Sciatic nerve (tissue), 2 donors: Measurements from ENCODE around the gene LSR. TPM values are rescaled to one million over a fixed set of nuclear protein-coding genes. Genes with fewer than 3 reads are reported as not detected.

Source experiments
- ATAC-seq: fragments of 200-7000 bp; cut with Tn5 transposase; one replicate; pipeline ENCODE4 v1.9.1; 2020; ENCODE audit warnings: mild to moderate bottlenecking, moderate library complexity
- DNase-seq: peaks from one replicate; pipeline ENCODE4 v3.0.0-alpha.2; 2020; ENCODE audit warnings: low spot score
- intact Hi-C: fragments of 100-400 bp; cut with DNase I; formaldehyde crosslinking; loops from one replicate; pipeline ENCODE4 v1.14.2; 2022
- total RNA-seq: library from RNA; stranded (reverse); fragmentation: NEBNext Ultra II Directional; extraction: Animal tissue kit (Norgen Biotek cat#: 25700); gene quantifications from one replicate; pipeline ENCODE4 v1.2.1, GENCODE V29; 2021
- donor health status: DM: no; HTN: no; CAD: no.
- donor health status: DM: no; HTN: no; CAD: no.

The LSR gene
- total RNA-seq, 1 donor from 2014 or later = 9.3 TPM

GRCh38 chr19:35293808-35294207 lies 45.0 kb downstream of the LSR start:
- ATAC-seq (peak; percentile 24), DNase-seq (no peak)
- intact Hi-C loops = no loop called here

DNA sequence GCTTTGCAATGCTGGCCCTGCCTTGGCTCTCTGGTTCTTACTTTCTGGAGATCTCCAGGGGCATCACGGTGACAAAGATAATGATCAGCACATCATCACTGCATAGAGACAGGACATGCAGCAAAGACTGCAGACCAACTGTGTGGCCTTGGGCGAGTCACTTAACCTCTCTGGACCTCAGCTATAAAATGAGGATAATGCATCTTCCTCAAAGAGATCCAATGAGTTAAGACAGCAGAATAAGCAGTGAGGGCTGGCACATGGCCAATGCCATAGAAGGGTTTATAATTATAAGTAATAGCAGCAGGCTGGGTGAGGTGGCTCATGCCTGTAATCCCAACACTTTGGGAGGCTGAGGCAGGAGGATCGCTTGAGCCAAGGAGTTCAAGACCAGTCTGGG lies 45.5 kb downstream of the LSR start:
- DNase-seq (no peak), ATAC-seq (no peak)
- intact Hi-C loops = no loop called here

GRCh38 chr19:35294859-35295791 lies 46.3 kb downstream of the LSR start:
- intact Hi-C loops = no loop called here
- DNase-seq = no peak
- no peak for ATAC-seq

DNA sequence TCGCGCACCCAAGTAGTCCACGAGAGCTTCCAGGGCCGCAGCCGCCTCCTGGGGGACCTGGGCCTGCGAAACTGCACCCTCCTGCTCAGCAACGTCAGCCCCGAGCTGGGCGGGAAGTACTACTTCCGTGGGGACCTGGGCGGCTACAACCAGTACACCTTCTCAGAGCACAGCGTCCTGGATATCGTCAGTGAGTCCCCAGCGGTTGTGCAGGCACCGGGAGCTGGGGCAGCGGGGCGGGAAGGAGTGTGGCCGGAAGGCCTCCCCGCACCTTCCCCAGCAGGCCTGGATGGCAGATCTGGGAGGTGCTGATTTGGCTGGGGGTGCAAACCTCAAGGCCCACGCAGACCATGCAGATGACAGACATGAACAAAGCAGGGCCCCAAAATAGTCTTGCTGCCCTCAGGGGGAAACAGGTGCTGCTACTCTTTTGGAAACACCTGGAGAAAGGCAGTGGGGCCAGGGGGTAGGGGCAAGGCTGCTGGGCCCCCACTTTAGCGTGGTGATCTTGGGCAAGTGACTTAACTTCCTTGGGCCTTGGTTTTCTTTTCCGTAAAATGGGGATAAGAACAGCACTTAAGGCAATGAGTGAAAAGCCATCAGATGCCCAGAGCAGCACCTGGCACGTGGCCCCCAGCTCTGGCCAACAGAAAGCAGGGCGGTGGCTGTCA lies 47.1 kb downstream of the LSR start:
- intact Hi-C loops = no loop called here
- DNase-seq (no peak), ATAC-seq (no peak)

DNA sequence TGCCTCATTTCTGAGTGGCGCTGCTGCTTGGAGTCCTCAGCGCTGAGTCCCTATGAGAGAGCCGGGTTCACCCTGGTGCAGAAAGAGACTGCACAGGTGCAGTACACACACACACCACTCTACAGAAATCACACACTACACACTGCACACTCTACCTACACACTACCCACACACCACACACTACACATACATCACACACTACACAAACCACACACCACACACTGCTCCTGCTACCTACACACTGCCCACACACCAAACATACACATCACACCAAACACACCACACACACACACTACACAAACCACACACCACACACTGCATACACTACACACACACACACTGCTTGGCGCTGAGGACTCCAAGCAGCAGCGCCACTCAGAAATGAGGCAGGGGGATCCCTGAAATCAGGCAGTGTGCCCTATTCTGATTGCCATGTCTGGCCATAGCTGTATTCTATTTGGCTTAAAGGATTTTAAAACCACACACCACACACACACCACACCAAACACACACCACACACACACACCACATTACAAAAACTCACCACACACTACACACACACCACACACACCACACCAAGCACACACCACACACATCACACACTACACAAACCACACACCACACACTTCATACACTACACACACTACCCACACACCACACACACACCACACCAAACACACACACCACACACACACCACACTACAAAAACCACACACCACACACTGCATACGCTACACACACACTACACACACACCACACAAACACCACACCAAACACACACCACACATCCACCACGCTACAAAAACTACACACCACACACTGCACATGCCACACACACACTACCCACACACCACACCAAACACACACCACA lies 48.1 kb downstream of the LSR start:
- no peak for DNase-seq
- no peak for ATAC-seq
- intact Hi-C loops = no loop called here

DNA sequence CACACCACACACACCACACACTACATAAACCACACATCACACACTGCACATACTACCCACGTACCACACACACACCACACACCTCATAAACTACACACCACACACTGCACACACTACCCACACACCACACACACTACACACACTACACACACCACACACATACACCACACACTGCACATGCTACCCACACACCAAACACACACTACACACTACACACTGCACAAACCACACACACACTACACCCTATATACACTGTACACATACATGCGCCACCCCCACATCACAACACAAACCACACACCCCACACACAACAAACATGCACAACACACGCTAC lies 48.7 kb downstream of the LSR start:
- intact Hi-C loops = no loop called here
- DNase-seq = no peak
- ATAC-seq = no peak

DNA sequence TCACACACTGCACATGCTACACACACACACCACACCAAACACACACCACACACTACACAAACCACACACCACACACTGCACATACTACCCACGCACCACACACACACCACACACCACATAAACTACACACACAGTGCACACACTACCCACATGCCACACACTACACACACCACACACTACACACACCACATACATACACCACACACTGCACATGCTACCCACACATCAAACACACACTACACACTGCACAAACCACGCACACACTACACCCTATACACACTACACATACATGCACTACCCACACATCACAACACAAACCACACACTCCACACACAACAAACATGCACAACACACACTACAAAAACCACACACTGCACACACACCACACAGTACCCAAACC lies 49.1 kb downstream of the LSR start:
- DNase-seq = no peak
- ATAC-seq = no peak
- intact Hi-C loops = no loop called here

DNA sequence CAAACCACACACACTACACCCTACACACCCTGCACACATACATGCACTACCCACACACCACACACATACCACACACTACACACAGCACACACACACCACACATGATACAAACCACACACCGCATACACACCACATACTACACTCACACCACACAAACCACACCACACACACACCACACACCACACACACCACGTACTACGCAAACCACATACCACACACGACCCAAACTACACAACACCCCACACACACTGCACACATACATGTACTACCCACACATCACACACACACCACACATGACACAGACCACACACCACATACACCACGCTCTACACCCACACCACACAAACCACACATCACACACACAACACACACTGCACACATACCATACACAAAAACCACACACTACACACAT lies 49.8 kb downstream of the LSR start:
- ATAC-seq = no peak

GRCh38 chr19:35299523-35300338 lies 50.9 kb downstream of the LSR start:
- no peak for DNase-seq
- intact Hi-C loops = no loop called here
- peak; percentile 39 for ATAC-seq

More for the DNA sequence above, 49.8 kb downstream of the LSR start:
- DNase-seq = no peak
- intact Hi-C loops = no loop called here

DNA sequence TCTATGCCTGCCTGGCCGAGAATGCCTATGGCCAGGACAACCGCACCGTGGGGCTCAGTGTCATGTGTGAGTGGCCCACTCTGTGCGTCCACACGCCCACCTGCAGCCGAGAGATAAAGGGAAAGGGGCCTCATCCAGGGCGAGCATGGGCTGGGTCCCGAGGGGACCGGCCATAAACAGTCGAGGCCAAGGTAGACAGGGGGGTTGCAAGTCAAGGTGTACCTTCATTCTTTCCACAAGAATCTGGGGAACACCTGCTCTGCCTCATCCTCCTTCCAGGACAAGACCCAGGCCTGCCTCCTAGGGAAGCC lies 51.5 kb downstream of the LSR start:
- no peak for DNase-seq
- intact Hi-C loops = no loop called here
- ATAC-seq = no peak

GRCh38 chr19:35301961-35302360 lies 53.2 kb downstream of the LSR start:
- intact Hi-C loops = no loop called here
- no peak for ATAC-seq
- DNase-seq = no peak

DNA sequence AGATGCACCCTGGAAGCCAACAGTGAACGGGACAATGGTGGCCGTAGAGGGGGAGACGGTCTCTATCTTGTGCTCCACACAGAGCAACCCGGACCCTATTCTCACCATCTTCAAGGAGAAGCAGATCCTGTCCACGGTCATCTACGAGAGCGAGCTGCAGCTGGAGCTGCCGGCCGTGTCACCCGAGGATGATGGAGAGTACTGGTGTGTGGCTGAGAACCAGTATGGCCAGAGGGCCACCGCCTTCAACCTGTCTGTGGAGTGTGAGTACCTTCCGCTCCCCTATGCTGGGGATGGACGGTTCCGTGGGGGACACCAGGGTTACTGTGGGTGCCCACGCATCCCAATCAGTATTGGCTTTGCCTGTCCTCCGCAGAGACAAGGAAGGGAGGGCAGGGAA lies 53.6 kb downstream of the LSR start:
- ATAC-seq = no peak
- no peak for DNase-seq
- intact Hi-C loops = no loop called here

DNA sequence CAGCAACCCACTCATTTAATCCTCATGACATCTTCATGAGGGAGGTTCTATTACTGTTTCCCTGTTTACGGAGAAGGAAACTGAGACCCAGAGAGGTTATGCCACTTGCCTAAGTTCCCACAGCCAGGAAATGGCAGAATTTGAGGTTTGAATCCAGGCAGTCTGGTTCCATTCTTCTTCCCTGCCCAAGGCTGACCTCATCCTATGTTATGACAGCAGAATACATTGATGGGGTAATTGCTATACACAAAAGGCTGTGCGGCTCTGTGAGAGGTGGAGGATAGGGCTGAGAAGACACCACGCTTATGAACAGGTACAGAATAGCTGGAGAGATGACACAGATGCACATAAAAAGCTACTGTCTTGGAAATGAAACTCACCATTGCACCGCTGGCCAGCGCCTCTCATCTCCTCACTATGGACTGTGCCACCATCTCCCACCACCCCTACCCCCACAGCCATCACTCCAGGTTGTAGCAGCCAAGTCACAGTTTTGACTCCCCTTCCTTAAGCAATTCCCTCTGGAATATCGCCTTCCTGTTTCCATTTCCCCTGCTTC lies 54.6 kb downstream of the LSR start:
- intact Hi-C loops = no loop called here
- DNase-seq (no peak), ATAC-seq (no peak)

- intact Hi-C loops = no loop called here
- DNase-seq = no peak
- no peak for ATAC-seq
Observed at GRCh38 chr19:35304036-35304435, 55.2 kb downstream of the LSR start.

GRCh38 chr19:35305181-35305580 lies 56.4 kb downstream of the LSR start:
- intact Hi-C loops = no loop called here
- DNase-seq (no peak), ATAC-seq (no peak)

DNA sequence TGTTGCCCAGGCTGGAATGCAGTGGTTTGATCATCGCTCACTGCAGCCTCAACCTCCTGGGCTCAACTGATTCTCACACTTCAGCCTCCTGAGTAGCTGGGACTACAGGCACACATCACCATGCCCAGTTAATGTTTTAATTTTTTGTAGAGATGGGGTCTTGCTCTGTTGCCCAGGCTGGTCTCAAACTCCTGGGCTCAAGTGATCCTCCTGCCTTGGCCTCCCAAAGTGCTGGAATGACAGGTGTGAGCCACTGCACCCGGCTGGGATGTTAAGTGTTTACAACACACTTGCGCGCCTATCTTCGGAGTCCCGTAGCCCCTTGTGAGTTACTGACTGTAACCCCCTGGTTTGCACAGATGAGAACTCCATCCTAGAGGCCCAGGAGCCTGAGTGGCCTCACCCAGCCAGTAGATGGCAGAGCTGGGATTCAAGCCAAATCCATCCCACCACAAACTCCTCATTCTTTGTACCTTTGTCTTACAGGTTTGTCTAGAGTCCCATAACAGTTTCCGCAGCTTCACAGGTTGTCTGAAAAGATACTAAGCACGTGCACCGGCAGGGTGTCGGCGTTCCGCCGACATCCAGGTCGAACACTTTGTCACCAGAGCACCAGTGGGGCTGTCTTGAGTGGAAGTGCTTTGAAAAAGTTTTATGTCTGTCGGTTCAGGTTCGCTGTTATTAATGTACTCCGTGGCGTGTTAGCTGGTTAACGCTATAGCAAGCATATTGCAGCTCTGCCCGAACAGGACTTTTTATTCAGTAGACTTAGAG lies 57.9 kb downstream of the LSR start:
- intact Hi-C loops = no loop called here
- DNase-seq (no peak), ATAC-seq (no peak)

DNA sequence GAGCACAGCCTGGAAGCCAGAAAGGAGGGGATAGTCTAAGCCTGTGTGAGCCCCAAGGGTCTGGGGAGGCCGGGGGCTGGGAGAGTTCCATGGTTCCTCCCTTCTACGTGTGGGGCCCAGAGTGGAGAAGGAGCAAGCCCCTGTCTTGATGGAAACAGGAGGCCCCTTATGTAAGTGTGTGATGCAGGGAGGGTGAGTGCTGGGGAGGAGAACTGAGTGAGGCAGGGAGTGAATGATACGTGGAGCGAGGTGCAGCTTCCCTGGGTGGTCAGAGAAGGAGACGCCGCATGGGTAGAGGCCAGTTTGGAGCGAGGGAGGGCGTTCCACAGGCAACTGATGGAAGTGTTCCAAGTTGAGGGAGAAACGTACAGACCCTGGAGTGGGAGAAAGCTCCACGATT lies 59.1 kb downstream of the LSR start:
- no peak for DNase-seq
- intact Hi-C loops = no loop called here
- peak; percentile 16 for ATAC-seq

DNA sequence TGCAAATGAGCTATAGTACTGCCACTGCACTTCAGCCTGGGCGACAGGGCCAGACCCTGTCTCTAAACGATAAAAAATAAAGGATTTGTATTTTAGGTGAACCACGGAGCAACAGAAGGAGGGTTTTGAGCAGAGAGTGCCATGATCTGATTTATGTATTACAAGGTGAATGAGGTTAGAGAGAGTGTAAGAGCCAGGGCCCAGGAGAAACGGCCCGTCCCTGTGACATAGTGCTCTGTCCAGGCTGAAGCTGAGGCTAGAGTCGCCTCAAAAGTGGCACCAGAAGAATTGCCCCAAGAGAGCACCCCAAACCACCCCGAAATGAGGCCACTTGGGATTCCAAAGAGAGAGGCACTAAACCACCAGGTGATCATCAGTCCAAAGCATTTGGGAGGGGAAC lies 60.1 kb downstream of the LSR start:
- DNase-seq = no peak
- intact Hi-C loops = no loop called here
- ATAC-seq = no peak
